Heart left ventricle (tissue), 13 donors: ENCODE results near the gene LYPD6B.

Experiments
- POLR2A ChIP-seq, 2 donors: fragments of 450-650 bp; IDR thresholded peaks; one replicate each; pipeline ENCODE4 v1.6.1; 2017; ENCODE audit warnings: antibody characterized with exemption in 2 of 2, mild to moderate bottlenecking in 2 of 2, moderate library complexity in 2 of 2
- TF ChIP-seq, protein P1 (sequence below), 12 donors: fragments of 200-600 bp; sonication (generic) in 4 of 12; IDR thresholded peaks; one replicate each; pipeline versions ENCODE4 v1.5.0 to v1.8.0; 2018 to 2022; ENCODE audit warnings: antibody characterized with exemption in 12 of 12, mild to moderate bottlenecking in 5 of 12
- donor health status: ischemic (EF 13 %, LVEDD 7.1; RV severe dilation, severe dysfunction).
- donor health status: DM: no; HTN: yes; CAD: no.
- donor health status: DM: no; HTN: no; CAD: no.
- donor health status: ischemic (EF 25% LVEDD 6.9; RV normal size, moderate dysfunction).
- donor health status: ischemic (EF 25% LVEDD 5.7; RV mildly dilated, moderate dysfunction).
- donor health status: ischemic (EF 35%, LVEDD 5.7; RV mildly dilated, moderate dysfunction).
- donor health status: nonischemic (EF 11% LVEDD 7.7; RV severe dilation, severe dysfunction).
- donor health status: DM: yes; HTN: yes; CAD: no.
- donor health status: PGD.
- donor health status: ischemic (EF 29% LVEDD 5.4; RV normal size, mild dysfunction).
- donor health status: nonischemic (EF 23%, LVEDD 6.1; RV moderate dilation, normal function).

DNA sequence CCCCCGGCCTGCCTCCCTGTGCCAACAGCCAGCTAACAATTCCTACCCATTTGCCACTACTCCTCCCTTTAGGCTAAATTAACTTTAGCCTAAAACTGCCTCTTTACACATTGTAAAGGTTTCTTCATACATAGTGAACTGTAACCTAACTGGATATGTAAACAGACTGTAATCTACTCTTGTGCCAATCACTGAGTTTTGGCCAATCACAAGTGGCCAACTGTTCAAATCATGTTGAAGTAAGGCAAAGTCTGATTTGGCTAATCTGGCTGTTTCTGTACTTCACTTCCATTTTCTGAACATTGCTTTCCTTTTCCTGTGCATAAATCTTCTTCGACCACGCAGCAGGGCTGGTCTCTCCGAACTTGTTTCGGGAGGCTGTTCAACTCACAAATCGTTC, 188.3 kb downstream of the LYPD6B start:
- TF ChIP-seq, protein P1, sequence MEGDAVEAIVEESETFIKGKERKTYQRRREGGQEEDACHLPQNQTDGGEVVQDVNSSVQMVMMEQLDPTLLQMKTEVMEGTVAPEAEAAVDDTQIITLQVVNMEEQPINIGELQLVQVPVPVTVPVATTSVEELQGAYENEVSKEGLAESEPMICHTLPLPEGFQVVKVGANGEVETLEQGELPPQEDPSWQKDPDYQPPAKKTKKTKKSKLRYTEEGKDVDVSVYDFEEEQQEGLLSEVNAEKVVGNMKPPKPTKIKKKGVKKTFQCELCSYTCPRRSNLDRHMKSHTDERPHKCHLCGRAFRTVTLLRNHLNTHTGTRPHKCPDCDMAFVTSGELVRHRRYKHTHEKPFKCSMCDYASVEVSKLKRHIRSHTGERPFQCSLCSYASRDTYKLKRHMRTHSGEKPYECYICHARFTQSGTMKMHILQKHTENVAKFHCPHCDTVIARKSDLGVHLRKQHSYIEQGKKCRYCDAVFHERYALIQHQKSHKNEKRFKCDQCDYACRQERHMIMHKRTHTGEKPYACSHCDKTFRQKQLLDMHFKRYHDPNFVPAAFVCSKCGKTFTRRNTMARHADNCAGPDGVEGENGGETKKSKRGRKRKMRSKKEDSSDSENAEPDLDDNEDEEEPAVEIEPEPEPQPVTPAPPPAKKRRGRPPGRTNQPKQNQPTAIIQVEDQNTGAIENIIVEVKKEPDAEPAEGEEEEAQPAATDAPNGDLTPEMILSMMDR (IDR thresholded peaks at IDR 0.05): no peak
- no peak for TF ChIP-seq POLR2A (IDR thresholded peaks at IDR 0.05)
